Brain microvascular endothelial cell (primary cell): ENCODE measurements around the gene CLEC16A.

ENCODE experiments used
- DNase-seq: peaks from one replicate; pipeline ENCODE4 v3.0.0-alpha.2; 2020
- H3K27ac ChIP-seq: fragments of 250-450 bp; sonication (Bioruptor Pico); 2 replicates; pipeline ENCODE4 v1.5.1; 2020; ENCODE audit warnings: mild to moderate bottlenecking, moderate library complexity
- H3K27me3 ChIP-seq: fragments of 250-450 bp; sonication (Bioruptor Pico); replicated peaks from 2 replicates; pipeline ENCODE4 v1.5.1; 2020; ENCODE audit warnings: mild to moderate bottlenecking
- H3K36me3 ChIP-seq: fragments of 250-450 bp; sonication (Bioruptor Pico); replicated peaks from 2 replicates; pipeline ENCODE4 v1.5.1; 2020; ENCODE audit warnings: mild to moderate bottlenecking
- H3K4me3 ChIP-seq: 2 replicates; pipeline ENCODE4 v1.5.1; 2011; ENCODE audit warnings: low read depth, mild to moderate bottlenecking, control low read depth, low read length, moderate library complexity
- CTCF ChIP-seq: IDR thresholded peaks from 2 replicates; pipeline ENCODE4 v1.5.1; 2011; ENCODE audit warnings: low read depth, mild to moderate bottlenecking, moderate library complexity, low read length, control low read depth, inconsistent platforms; ENCODE audit errors: missing control alignments
- in situ Hi-C: cut with HindIII; loops from 2 replicates; pipeline ENCODE4 v1.10.0; 2017; ENCODE audit warnings: low sequenced_read_pairs, low pct_ligation_motif_present

Gene CLEC16A

GRCh38 chr16:11133344-11133943 is 189.1 kb downstream of the CLEC16A start:
- H3K27ac ChIP-seq = peak overlapping the region; percentile 58

GRCh38 chr16:11134722-11135463 is 190.5 kb downstream of the CLEC16A start:
- H3K27ac ChIP-seq = no peak overlapping the region
- H3K36me3 ChIP-seq = no peaks in the 10 kb centered on the region
- in situ Hi-C loops = no loop called here
- H3K27me3 ChIP-seq = no peaks in the 10 kb centered on the region
- no peak overlapping the region for H3K4me3 ChIP-seq
- no peak for DNase-seq
- TF ChIP-seq CTCF = no peak

More at GRCh38 chr16:11133344-11133943, 189.1 kb downstream of the CLEC16A start:
- H3K27me3 ChIP-seq = no peaks in the 10 kb centered on the region
- H3K36me3 ChIP-seq = no peaks in the 10 kb centered on the region
- peak; percentile 95 for DNase-seq
- in situ Hi-C loops = no loop called here
- TF ChIP-seq CTCF = no peak
- H3K4me3 ChIP-seq = no peak overlapping the region

- Histone ChIP-seq H3K4me3 (no peak overlapping the region), H3K27ac (no peak overlapping the region), H3K27me3 (no peaks in the 10 kb centered on the region), H3K36me3 (no peaks in the 10 kb centered on the region)
- in situ Hi-C loops = no loop called here
- no peak for TF ChIP-seq CTCF
- DNase-seq = no peak
Measured at GRCh38 chr16:11135464-11135973, 191.2 kb downstream of the CLEC16A start.

- no peak for TF ChIP-seq CTCF
- Histone ChIP-seq H3K27me3 (no peaks in the 10 kb centered on the region), H3K4me3 (no peak overlapping the region), H3K36me3 (no peaks in the 10 kb centered on the region), H3K27ac (no peak overlapping the region)
- peak; percentile 46 for DNase-seq
- in situ Hi-C loops = no loop called here
Measured at GRCh38 chr16:11136600-11136999, 192.2 kb downstream of the CLEC16A start.

- no peak overlapping the region for H3K27ac ChIP-seq
- DNase-seq = no peak
- in situ Hi-C loops = no loop called here
- no peak overlapping the region for H3K4me3 ChIP-seq
- no peak for TF ChIP-seq CTCF
- H3K36me3 ChIP-seq = no peaks in the 10 kb centered on the region
- H3K27me3 ChIP-seq = no peaks in the 10 kb centered on the region
Measured at GRCh38 chr16:11138022-11138768, 193.8 kb downstream of the CLEC16A start.
